Stimulated activated CD8-positive, alpha-beta memory T cell treated with anti-CD3 and anti-CD28 coated beads, Interleukin-2, amount 100 ng/mL, for 1 hour (primary cell): ENCODE data around the gene PBX4.

ENCODE experiments used
- DNase-seq, 2 donors: peaks; one replicate each; pipeline ENCODE4 v3.0.0-alpha.2; 2020; ENCODE audit warnings: low read depth in 2 of 2

PBX4 gene

DNA sequence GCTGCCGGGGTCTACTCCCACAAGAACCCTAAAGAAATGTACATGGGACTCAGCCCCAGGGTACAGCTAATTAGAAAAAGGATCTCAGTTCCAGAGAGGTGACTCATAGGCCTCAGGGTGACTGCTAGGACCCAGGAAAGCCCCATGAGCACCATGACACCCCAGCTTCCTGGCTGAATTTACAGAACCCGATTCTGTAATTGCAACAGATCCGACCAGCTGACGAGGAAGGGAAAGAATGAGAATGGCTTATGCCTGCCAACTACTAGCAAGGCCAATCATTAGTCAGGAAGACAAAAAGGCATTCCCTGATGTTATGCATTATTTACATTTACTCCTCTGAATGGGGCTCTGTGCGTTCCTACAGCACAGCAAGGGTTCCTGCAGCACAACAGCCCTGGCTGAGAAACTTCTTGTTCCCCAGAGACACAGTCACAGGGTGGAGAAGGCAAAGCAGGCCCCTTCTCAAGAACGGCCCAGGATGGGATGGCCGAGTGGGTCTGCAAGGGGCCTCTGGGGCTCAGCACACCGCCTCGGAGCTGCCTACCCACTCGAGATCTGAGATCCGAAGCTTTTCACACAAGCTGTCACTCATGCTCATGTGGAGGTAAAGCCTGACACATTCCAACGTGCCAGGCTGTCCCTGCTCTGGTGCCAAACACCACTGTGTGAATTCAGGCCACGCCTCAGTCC is 27.2 kb downstream of the PBX4 start:
- peak; percentile 26 to 34 for DNase-seq

GRCh38 chr19:19588546-19588945 is 29.9 kb downstream of the PBX4 start:
- DNase-seq: no peak

DNA sequence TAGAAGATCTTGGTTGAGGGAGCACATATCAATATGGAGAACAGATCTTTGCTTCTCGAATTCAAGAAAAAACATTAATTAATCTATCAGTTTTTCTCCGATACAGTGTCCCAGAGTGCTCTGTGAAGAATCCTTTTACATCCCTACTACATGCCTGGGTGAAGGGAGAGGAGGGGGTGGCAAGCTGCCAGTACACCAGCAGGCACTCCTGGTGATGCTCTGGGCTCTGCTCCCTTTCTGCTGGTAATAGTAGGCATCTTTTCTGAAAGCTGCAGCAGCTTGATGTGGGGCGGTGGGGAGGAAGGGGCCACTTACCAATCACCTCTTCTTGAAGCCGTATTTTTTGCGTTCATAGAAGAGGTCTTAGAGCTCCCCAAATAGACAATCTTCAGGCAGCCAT is 30.7 kb downstream of the PBX4 start:
- no peak for DNase-seq

- DNase-seq: no peak
Measured at GRCh38 chr19:19584356-19584755, 34.1 kb downstream of the PBX4 start.

DNA sequence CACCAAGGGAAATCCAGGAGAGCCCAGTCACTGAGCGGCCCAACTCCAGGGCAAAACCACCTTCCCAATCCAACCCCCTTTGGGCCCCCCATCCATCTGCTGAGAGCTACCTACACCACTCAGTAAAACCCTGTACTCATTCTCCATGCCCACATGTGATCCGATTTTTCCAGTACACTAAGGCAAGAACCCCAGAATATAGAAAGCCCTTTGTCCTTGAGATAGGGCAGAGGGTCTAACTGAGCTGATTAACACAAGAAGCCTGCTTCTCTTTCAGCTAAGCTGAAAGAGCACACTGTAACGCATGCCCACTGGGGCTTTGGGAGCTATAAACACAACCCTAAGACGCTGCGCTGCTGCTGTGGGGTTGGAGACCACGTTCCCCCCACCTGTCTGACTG is 36.0 kb downstream of the PBX4 start:
- no peak for DNase-seq

DNA sequence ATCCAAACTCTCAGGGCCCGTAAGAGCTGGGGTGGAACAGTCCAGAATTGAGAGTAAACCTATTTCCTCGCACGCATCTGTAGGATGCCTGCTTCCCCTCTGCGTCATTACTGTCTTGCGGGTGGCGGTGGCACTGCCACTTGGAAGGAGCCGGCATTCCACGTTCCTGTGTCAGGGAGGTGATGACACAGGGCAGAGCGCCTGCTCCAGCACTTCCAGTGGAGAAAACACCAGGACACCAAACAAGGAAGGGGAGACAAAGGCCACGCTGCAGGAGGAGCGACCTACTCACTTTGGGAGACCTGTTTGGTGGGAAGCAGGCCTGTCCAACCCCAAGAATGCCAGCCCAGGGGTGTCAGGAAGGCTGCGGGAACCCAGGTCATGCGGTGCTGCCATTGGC is 37.1 kb downstream of the PBX4 start:
- no peak for DNase-seq

DNA sequence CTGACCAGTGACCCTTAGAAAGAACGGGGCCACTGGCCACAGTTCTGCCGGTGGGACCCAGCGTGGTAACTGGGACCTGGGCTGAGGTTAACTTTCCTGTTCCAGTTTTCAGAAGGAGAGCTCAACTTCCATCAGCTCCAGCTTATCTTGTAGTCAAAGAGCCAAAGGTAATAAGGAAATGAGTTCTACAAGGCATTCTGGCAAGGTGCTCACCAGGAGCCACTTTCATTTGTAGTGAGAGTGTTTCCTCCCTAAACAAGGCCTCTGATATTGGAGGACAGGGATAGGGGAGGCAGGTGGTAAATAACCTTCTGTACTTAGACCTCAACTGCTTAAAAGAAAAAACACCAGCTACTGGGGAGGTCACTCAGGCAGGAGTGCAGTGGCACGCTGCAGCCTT is 38.1 kb downstream of the PBX4 start:
- DNase-seq: no peak

GRCh38 chr19:19579533-19580361 is 38.7 kb downstream of the PBX4 start:
- DNase-seq: no peak

DNA sequence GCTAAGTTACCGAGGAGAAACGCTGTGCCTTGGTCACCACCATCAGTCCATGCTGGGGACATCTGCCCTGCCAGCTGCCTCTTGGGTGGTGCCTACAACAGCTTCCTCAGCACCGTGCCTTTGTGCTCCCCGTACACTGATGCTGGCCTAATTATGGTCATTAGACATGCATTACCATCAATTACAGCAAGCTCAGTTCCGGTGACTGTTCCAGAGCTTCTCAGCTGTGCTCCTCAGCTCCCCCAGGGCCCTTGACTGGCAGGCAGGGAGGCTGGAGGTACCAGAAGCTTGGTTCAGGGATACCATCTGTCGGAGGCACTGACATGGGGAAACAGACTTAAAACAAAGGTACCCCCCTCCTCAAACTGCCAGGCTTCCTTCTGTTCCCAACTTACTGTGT is 40.2 kb downstream of the PBX4 start:
- no peak for DNase-seq

DNA sequence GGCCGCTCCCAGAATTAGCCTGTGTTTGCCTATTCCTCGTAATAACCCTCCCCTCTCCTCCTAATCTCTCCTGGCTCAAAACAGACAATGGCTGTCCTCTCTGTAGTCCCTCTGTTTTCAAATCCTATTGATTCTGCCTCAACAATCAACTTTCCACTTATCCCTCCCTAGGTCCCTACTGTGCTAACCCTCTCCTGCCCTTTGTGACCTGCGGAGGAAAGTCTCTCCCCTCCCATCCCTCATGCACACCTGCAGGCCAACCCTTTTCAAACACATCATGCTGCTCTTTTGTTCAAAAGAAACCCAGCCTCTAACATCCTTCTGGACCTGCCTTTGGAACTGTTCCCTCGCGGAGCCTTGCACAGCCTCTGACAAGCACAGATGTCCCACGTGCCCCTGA is 43.1 kb downstream of the PBX4 start:
- DNase-seq: no peak

DNA sequence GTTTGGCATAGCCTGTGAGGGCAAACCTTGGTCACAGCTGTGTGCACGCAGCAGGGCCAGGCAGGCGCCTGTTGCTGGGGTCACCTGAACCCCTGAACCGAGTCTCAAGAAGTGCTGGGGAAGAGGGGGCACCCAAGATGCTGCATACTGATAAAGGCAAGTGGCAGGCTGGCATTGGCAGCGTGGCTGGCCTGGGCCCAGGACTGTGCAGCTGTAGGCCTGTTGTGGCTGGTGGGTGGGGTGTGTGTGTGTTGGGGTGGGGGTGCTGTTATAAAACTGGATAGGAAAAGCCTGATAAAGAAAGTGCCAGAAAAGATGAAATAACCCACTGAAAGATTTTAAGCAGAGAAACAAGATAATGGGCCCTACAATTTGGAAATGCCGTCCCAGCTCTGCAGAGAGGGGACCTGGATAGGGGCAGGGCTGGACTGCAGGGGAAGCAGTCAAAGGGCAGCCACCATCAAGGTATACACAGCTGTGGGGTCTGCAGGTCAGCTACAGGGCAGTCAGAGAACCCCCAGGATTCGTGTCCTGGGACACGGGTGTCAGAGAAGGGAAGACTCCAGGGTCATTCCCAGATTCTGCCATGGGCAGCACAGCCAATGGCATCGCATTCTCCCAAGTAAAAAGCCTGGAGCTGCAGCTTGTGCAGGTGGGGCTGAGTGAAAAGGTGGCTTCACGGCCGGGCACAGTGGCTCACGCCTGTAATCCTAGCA is 47.3 kb downstream of the PBX4 start:
- no peak for DNase-seq

DNA sequence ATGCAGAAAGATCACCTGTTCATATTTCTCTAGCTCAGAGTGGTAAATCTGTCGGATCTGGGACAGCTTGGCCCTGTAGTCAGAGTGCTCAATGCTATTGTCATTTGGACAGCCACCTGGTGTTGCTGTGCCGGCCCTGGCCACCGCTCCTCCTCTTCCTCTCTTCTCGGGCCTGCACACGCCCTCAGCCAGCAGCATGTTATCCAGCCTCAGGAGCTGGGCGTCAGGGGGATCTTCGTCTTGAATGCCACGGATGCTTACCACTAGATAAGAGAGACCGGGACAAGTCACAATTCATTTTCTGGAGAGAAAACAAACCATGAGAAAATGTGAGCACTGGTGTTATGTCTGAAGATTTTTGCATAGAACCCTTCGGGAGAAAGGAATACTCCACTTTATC is 47.9 kb downstream of the PBX4 start:
- DNase-seq: no peak

- DNase-seq: no peak
Measured at GRCh38 chr19:19568802-19569756, 49.4 kb downstream of the PBX4 start.

- no peak for DNase-seq
Measured at GRCh38 chr19:19567391-19567790, 51.1 kb downstream of the PBX4 start.

GRCh38 chr19:19566306-19566705 is 52.2 kb downstream of the PBX4 start:
- no peak for DNase-seq

DNA sequence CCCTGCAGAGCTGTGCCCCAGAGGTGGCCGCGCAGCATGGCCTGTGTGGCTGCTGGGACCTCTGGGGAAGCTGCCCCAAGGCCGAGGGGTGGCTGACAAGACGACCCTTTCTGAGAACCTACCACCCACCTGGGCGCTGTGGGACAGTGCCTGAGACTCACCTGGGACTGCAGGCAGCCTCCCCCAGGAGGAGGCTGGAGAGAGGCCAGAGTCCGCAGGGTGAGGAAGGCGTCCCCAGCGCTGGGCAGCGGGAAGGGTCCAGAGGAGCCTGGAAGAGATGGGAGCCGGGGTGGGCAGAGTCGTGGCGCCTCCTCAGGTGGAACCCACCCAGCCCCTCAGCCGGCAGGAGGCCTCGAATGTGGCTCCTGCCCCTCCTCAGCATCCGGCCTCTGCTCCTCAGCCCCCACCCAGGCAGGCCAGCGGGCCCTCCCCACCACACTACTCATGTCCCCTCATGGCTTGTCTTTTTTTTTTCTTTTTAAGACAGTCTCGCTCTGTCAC is 55.1 kb downstream of the PBX4 start:
- DNase-seq: no peak

GRCh38 chr19:19562665-19563347 is 55.7 kb downstream of the PBX4 start:
- DNase-seq: no peak

DNA sequence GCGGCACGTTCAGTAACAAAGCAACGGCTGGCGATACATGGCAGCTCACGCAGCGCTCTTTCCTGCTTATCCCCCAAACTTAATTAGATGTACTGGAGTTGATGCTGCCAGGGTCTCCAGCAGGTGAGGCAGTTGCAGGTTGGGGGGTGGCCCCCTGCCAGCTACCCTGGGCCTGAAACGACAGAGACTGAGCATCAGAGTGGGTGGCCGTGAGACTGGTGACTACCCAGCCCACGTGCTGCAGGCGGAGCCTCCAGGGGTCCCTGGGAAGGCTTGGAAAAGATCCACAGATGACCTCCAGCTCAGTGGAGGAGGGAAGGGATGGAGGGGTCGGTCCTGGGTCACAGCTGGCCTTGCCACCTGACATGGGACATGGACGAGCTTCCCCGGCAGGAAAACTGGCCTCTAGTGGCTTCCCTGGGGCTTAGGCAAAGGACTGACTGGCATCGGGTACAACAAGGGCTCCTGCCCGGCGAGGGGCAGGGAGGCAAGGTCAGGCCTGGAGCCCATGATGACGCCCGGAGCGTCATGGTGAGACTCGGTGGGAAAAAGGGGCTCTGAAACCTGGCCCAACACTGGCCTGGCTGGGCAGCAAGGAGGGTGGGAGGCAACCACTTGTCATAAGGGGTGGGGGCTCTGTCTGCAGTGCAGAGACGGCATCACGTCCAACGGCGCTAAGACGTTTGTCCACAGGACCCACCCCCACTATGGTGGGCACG is 56.4 kb downstream of the PBX4 start:
- no peak for DNase-seq

DNA sequence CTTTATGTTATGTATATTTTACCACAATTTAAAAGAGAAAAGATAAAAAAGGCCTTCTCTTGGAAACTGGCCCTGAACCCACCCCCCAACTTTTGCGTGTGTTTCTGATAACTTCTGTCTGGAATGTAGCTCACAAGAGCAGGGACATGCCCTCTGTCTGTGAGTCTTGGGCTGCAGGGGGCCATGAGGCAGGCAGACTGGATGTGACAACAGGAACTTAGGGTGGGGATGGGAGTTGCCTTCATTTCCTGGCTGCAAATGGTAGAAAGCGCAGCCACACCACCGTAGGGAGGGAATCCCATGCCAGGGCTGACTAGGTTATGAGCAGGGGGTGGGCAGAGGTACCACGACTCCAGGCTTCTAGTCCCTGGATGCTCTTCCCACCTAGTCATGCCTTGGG is 58.6 kb downstream of the PBX4 start:
- DNase-seq: no peak

GRCh38 chr19:19558636-19559035 is 59.9 kb downstream of the PBX4 start:
- no peak for DNase-seq
